Thoracic aorta (tissue), 2 donors: ENCODE data around the gene BET1L. TPM values are rescaled to one million over a fixed set of nuclear protein-coding genes. Genes with fewer than 3 reads are reported as not detected.

Source experiments
- ATAC-seq: fragments of 150-250 bp; one replicate; pipeline ENCODE4 v1.8.0; 2017; ENCODE audit warnings: low read depth; ENCODE audit not compliant: insufficient number of reproducible peaks, low FRiP score
- DNase-seq: peaks from one replicate; pipeline ENCODE4 v3.0.0-alpha.2; 2020; ENCODE audit warnings: low spot score
- H3K27ac ChIP-seq, 2 donors: fragments of 200-600 bp; sonication (generic); 1 replicate in 1 of 2; 2 replicates in 1 of 2; pipeline ENCODE4 v1.5.1; 2016; ENCODE audit warnings: mild to moderate bottlenecking in 2 of 2, moderate library complexity in 2 of 2
- H3K27me3 ChIP-seq: fragments of 200-600 bp; sonication (generic); replicated peaks from 2 replicates; pipeline ENCODE4 v1.6.0; 2016; ENCODE audit warnings: mild to moderate bottlenecking; ENCODE audit not compliant: insufficient read depth
- H3K36me3 ChIP-seq: fragments of 200-600 bp; sonication (generic); one replicate; pipeline ENCODE4 v1.5.1; 2016
- H3K4me1 ChIP-seq, 2 donors: fragments of 200-600 bp; sonication (generic); 1 replicate in 1 of 2; 2 replicates in 1 of 2; pipeline versions ENCODE4 v1.5.1 to v1.6.0; 2016; ENCODE audit warnings: low read depth in 2 of 2, mild to moderate bottlenecking in 1 of 2; ENCODE audit not compliant: control insufficient read depth in 1 of 2
- H3K4me3 ChIP-seq: fragments of 200-600 bp; sonication (generic); 2 replicates; pipeline ENCODE4 v1.5.1; 2016; ENCODE audit warnings: mild to moderate bottlenecking
- H3K9me3 ChIP-seq: fragments of 200-600 bp; sonication (generic); 2 replicates; pipeline ENCODE4 v1.5.1; 2016
- total RNA-seq, 2 donors: library from RNA; depleted of rRNA; stranded (reverse); fragments of >200 nt; gene quantifications; one replicate each; pipeline versions ENCODE4 v1.1.0 to v1.2.3, GENCODE V29; 2016
- TF ChIP-seq, protein P1 (sequence below): fragments of 200-600 bp; sonication (generic); IDR thresholded peaks from one replicate; pipeline ENCODE4 v1.5.1; 2019; ENCODE audit warnings: antibody characterized with exemption

Gene BET1L
- total RNA-seq, 2 donors from 2014 or later, result 38.7 to 42.7 TPM

DNA sequence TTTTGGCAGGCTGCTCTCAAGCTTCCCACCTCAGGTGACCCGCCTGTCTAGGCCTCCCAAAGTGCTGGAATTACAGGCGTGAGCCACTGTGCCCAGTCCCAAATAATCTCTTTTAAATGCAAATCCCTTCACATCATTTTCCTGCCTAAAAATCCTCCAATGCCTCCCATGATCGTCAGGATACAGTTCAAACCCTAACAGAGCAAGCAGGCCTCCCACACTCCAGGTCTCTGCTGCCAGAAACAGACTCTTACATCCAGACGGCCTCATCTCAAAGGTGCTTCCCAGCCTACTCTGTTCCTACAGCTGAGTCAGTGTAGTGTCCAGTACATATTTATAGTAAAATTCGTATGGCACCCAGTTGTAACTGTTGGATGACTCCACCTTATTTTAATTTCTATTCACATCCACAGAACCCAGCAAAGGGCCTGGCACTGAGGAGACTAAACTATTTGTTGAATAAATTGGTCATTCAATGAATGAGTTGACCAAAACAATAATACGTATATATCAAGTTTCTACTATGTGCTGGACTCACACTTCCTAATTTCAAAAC lies 20.7 kb upstream of the BET1L start:
- no peak for DNase-seq
- Histone ChIP-seq H3K27ac (no peak overlapping the region), H3K36me3 (no peaks in the 10 kb centered on the region), H3K27me3 (no peaks in the 10 kb centered on the region), H3K4me1 (no peaks in the 10 kb centered on the region), H3K4me3 (no peak overlapping the region), H3K9me3 (no peaks in the 10 kb centered on the region)
- no peak for ATAC-seq
- TF ChIP-seq, protein P1, sequence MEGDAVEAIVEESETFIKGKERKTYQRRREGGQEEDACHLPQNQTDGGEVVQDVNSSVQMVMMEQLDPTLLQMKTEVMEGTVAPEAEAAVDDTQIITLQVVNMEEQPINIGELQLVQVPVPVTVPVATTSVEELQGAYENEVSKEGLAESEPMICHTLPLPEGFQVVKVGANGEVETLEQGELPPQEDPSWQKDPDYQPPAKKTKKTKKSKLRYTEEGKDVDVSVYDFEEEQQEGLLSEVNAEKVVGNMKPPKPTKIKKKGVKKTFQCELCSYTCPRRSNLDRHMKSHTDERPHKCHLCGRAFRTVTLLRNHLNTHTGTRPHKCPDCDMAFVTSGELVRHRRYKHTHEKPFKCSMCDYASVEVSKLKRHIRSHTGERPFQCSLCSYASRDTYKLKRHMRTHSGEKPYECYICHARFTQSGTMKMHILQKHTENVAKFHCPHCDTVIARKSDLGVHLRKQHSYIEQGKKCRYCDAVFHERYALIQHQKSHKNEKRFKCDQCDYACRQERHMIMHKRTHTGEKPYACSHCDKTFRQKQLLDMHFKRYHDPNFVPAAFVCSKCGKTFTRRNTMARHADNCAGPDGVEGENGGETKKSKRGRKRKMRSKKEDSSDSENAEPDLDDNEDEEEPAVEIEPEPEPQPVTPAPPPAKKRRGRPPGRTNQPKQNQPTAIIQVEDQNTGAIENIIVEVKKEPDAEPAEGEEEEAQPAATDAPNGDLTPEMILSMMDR, result no peak

DNA sequence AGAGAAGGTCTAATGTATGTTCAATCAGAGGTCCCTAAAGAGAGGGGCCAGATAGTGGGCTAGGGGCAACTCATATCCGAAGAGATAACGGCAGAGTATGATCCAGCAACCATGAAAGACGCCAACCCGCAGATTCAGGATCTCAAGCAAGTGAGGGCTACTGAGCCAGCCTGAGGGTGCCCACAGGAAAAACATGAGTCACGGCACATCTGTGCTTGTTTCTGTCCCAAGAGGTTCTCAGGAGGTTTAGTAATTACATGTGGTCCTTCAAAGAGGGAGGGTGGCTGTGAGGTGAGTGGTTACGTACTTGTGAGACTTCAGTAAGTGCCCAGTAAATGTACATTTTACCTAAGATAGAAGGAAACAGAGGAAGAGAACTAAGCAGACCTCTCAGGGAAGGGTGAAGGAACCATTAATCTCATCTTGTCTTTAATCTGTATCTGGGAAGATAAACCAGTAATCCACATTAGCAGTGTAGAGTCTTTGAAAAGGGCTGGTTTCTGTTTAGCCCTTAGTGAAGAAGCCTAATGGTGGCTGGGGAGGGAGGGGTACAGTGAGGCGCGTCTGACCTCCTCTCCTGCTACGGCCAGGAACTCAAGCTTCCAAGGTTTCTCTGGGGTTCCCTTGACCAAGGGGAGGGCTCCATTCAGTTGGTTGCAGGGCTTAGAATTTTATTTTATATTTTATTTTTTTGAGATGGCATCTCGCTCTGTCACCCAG lies 18.7 kb upstream of the BET1L start:
- ATAC-seq (no peak), DNase-seq (no peak)
- H3K4me3 ChIP-seq, result no peak overlapping the region
- H3K36me3 ChIP-seq, result no peaks in the 10 kb centered on the region
- TF ChIP-seq, protein P1, result no peak
- no peaks in the 10 kb centered on the region for H3K9me3 ChIP-seq
- no peaks in the 10 kb centered on the region for H3K27me3 ChIP-seq
- H3K4me1 ChIP-seq, result no peaks in the 10 kb centered on the region
- no peak overlapping the region for H3K27ac ChIP-seq

DNA sequence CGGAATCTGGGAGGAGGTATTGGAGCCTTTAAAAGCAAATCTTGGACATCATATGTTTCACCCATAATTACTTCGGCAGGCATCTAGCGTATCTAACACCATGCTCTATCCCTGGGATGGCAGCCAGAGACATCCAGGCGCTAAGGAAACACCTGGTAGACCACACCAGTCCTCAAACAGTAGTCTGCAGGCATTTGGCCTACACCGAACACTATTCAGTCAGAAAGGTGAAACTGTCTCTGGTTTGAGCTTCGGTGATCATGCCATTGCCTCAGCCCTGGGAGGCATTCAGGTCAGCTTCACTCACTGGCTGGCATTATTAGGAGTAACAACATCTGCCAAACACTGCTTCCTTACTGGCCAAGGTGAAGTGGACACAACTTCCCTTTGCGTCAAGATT lies 17.2 kb upstream of the BET1L start:
- TF ChIP-seq, protein P1, result no peak
- H3K27me3 ChIP-seq, result no peaks in the 10 kb centered on the region
- H3K27ac ChIP-seq, result no peak overlapping the region

DNA sequence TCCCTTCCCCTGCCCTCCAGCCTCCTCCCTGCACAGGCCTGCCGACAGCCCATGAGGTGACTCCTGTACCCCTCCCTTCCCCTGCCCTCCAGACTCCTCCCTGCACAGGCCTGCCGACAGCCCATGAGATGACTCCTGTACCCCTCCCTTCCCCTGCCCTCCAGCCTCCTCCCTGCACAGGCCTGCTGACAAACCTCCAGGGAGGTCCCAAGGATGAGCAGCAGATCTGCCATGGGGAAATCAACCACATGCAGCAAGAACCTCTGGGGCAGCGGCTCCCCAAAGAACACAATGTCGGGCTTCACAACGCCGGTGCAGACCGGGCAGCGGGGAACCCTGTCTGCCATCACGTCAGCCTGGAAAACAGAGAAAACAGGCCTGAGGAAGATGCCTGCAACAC lies 16.7 kb upstream of the BET1L start:
- TF ChIP-seq, protein P1, result no peak
- ATAC-seq (no peak), DNase-seq (no peak)
- Histone ChIP-seq H3K4me1 (no peaks in the 10 kb centered on the region), H3K4me3 (no peak overlapping the region), H3K27ac (no peak overlapping the region), H3K36me3 (no peaks in the 10 kb centered on the region), H3K9me3 (no peaks in the 10 kb centered on the region), H3K27me3 (no peaks in the 10 kb centered on the region)

More for the DNA sequence above, 17.2 kb upstream of the BET1L start:
- H3K4me3 ChIP-seq, result no peak overlapping the region
- no peaks in the 10 kb centered on the region for H3K36me3 ChIP-seq
- H3K4me1 ChIP-seq, result no peaks in the 10 kb centered on the region
- DNase-seq (no peak), ATAC-seq (no peak)
- no peaks in the 10 kb centered on the region for H3K9me3 ChIP-seq

DNA sequence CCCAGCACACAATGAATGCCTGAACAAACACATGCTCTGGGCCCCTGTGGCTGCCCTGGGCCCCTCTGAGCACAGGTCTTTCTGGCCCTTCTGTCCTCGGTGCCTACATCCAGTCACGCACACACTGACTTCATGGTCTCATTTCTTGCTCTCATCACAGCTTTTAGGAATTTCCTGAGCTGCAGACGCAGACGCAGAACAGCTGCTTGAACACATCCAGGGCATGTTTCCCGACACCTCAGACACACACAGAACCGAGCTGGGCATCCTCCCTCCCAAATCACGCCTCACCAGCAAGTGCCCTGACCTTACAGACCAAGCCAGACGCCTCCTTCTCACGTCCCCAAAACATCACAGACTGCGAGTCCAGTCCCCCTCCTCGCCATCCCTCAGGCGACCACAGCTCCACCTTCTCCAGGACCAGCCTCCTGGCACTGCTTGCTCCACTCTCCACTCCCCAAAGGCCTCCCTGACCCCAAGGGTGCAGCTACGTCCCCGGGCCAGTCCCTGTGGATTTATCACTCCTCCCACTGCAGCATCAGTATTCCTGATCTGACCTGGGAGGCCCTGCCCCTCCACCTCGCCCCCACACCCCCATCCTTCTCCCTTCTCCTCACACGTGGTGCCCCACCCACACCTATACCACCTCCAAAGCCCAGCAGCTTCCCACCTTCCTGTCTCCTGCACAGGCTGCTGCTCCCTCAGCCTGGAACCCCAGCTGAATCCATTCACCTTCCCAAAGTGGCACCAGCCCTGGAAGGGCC lies 16.0 kb upstream of the BET1L start:
- H3K9me3 ChIP-seq, result no peaks in the 10 kb centered on the region
- no peaks in the 10 kb centered on the region for H3K4me1 ChIP-seq
- H3K27ac ChIP-seq, result no peak overlapping the region
- H3K36me3 ChIP-seq, result peaks cover 4% of the 10 kb centered on the region
- no peak overlapping the region for H3K4me3 ChIP-seq
- DNase-seq (no peak), ATAC-seq (no peak)
- no peaks in the 10 kb centered on the region for H3K27me3 ChIP-seq
- TF ChIP-seq, protein P1, result no peak
